GM12878 (cell line): Measurements from ENCODE around the gene HIGD1C. TPM values are rescaled to one million over a fixed set of nuclear protein-coding genes. Genes with fewer than 3 reads are reported as not detected.
"Not testable (repeated sequence)": the region's sequence is repeated elsewhere in the genome, so short reads cannot be mapped to it uniquely, and the experiment has no call there.

Source experiments
- ATAC-seq: fragments of 200-7000 bp; cut with Tn5 transposase; 3 replicates; pipeline ENCODE4 v1.9.1; 2020; ENCODE audit warnings: mild to moderate bottlenecking, moderate library complexity
- BruUV-seq: library from RNA; stranded (reverse); fragments of 400-500 nt; replicated peaks from 2 replicates; lab custom pipeline; 2021; lab: Mats Ljungman, UMichigan
- CTCF ChIA-PET: fragments of 300-600 bp; sonication (Branson Sonifier 250); formaldehyde crosslinking; extraction: SDS; loops from one replicate; lab custom pipeline; 2021; ENCODE audit warnings: inconsistent platforms; lab: Yijun Ruan, JAX
- POLR2A ChIA-PET: fragments of 350-600 bp; formaldehyde crosslinking; extraction: SDS; loops from one replicate; lab custom pipeline; 2021; ENCODE audit warnings: inconsistent platforms; lab: Charles Lee
- RAD21 ChIA-PET: fragments of 300-600 bp; sonication (Branson Sonifier 250); formaldehyde crosslinking; loops from one replicate; lab custom pipeline; 2023; ENCODE audit warnings: antibody characterized with exemption; ENCODE audit not compliant: unreplicated experiment; lab: Charles Lee
- SMC1A ChIA-PET: fragments of 300-600 bp; sonication (Branson Sonifier 250); formaldehyde crosslinking; loops from one replicate; lab custom pipeline; 2023; ENCODE audit not compliant: unreplicated experiment, uncharacterized antibody; lab: Charles Lee
- DNase-seq: peaks from one replicate; pipeline ENCODE4 v3.0.0-alpha.2; 2011; ENCODE audit warnings: low read depth, low spot score
- FAIRE-seq: peaks from 3 replicates; lab custom pipeline; 2011; peaks lifted over from hg19 to GRCh38; lab: Jason Lieb, UNC
- H2AFZ ChIP-seq: 2 replicates; pipeline ENCODE4 v1.6.0; 2011; ENCODE audit warnings: low read depth, low read length, control low read depth; ENCODE audit not compliant: control insufficient read depth
- H3K27ac ChIP-seq: 2 replicates; pipeline ENCODE4 v1.5.1; 2011; ENCODE audit warnings: control low read depth; ENCODE audit not compliant: control insufficient read depth, insufficient read depth
- H3K27me3 ChIP-seq, 2 experiments: replicated peaks in 1 of 2; 2 replicates each; pipeline versions ENCODE4 v1.6.0 to v1.6.1; 2011; ENCODE audit warnings: low read length in 1 of 2; ENCODE audit not compliant: control insufficient read depth in 2 of 2, insufficient read depth in 2 of 2
- H3K36me3 ChIP-seq, 2 experiments: 2 replicates each; pipeline ENCODE4 v1.5.1; 2011; ENCODE audit warnings: low read length in 1 of 2; ENCODE audit not compliant: control insufficient read depth in 2 of 2, insufficient read depth in 2 of 2
- H3K4me1 ChIP-seq: 2 replicates; pipeline ENCODE4 v1.6.1; 2011; ENCODE audit warnings: mild to moderate bottlenecking, low read length, moderate library complexity, mixed read lengths; ENCODE audit not compliant: control insufficient read depth, insufficient read depth
- H3K4me2 ChIP-seq: 2 replicates; pipeline ENCODE4 v1.6.0; 2011; ENCODE audit warnings: control low read depth; ENCODE audit not compliant: control insufficient read depth, insufficient read depth
- H3K4me3 ChIP-seq: fragments of 200-600 bp; sonication (generic); 2 replicates; pipeline ENCODE4 v1.5.1; 2016
- H3K79me2 ChIP-seq: 2 replicates; pipeline ENCODE4 v1.6.0; 2011; ENCODE audit warnings: low read length; ENCODE audit not compliant: control insufficient read depth, insufficient read depth
- H3K9ac ChIP-seq: 2 replicates; pipeline ENCODE4 v1.8.0; 2011; ENCODE audit warnings: low read length, control low read depth, mixed read lengths; ENCODE audit not compliant: control insufficient read depth, insufficient read depth
- H3K9me3 ChIP-seq: replicated peaks from 3 replicates; pipeline ENCODE4 v1.5.1; 2011; ENCODE audit warnings: mild to moderate bottlenecking, low read length; ENCODE audit not compliant: control insufficient read depth, insufficient read depth
- H4K20me1 ChIP-seq: 2 replicates; pipeline ENCODE4 v1.6.0; 2011; ENCODE audit not compliant: control insufficient read depth, insufficient read depth
- CTCF ChIP-seq, 3 experiments: IDR thresholded peaks in 2 of 3; conservative IDR thresholded peaks in 1 of 3; 2 replicates each; pipeline ENCODE4 v1.5.1; 2011; ENCODE audit warnings: low read depth in 3 of 3, low read length in 3 of 3, mild to moderate bottlenecking in 3 of 3, control low read depth in 2 of 3, moderate library complexity in 2 of 3, inconsistent platforms in 1 of 3, mixed read lengths in 1 of 3; ENCODE audit not compliant: control insufficient read depth in 2 of 3, insufficient read depth in 1 of 3; ENCODE audit errors: extremely low read depth in 1 of 3
- SRF ChIP-seq, 2 experiments: IDR thresholded peaks; 2 replicates each; pipeline ENCODE4 v1.6.1; 2011; ENCODE audit warnings: low read depth in 2 of 2, low read length in 2 of 2, mild to moderate bottlenecking in 1 of 2, moderate library complexity in 1 of 2
- WGBS: methylation state at CpG from one replicate; pipeline ENCODE4 v1.1.6; 2016; ENCODE audit warnings: low lambda C conversion rate; ENCODE audit not compliant: insufficient replicate concordance, insufficient coverage; ENCODE audit errors: missing lambda C conversion rate; 5-methylcytosine and 5-hydroxymethylcytosine counted together
- in situ Hi-C: fragments of 300-500 bp; cut with MboI; formaldehyde crosslinking; loops from 9 replicates; pipeline ENCODE4 v1.14.3; 2018; ENCODE audit warnings: mixed read lengths
- intact Hi-C: fragments of 100-400 bp; cut with micrococcal nuclease; formaldehyde crosslinking; loops from one replicate; pipeline ENCODE4 v1.14.2; 2022; ENCODE audit not compliant: unreplicated experiment
- polyA plus RNA-seq, 11 experiments: library from polyadenylated mRNA; depleted of rRNA in 4 of 11; unstranded in 6 of 11; stranded (reverse) in 5 of 11; fragments of >200 nt; fragmentation: Nextera tagmentation in 4 of 11; fragmentation: Illumina TruSeq in 1 of 11; extraction: Ambion mirVana in 4 of 11; extraction: Trizol in 1 of 11; gene quantifications; 1 replicate in 1 of 11; 2 replicates in 10 of 11; pipeline versions ENCODE4 v1.2.1 to v1.2.3, GENCODE V29; 2011 to 2016; ENCODE audit warnings: inconsistent platforms in 2 of 11, missing spikeins in 2 of 11, low read depth in 1 of 11
- total RNA-seq, 4 experiments: library from RNA; depleted of rRNA in 3 of 4; stranded (reverse); fragments of >200 nt in 3 of 4; fragmentation: Illumina TruSeq in 1 of 4; extraction: Trizol in 1 of 4; gene quantifications; 2 replicates each; pipeline versions ENCODE4 v1.2.1 to v1.2.3, GENCODE V29; 2013 to 2021

HIGD1C gene
- total and polyA plus RNA-seq, 10 of the 15 experiments (the other 5 are each of a cell fraction or from before 2014, with no cell fraction given): not detected

GRCh38 chr12:50953047-50953446, 703 bp downstream of the HIGD1C start:
- Histone ChIP-seq H3K36me3 (no peaks in the 10 kb centered on the region), H3K9ac (no peak overlapping the region)
- TF ChIP-seq CTCF (IDR thresholded peaks at IDR 0.05 in 2 of 3, conservative IDR thresholded peaks at IDR 0.05 in 1 of 3; ENCODE audit: control insufficient read depth in 2 of 3, extremely low read depth in 1 of 3, insufficient read depth in 1 of 3, low read depth in 3 of 3, low read length in 3 of 3) (peak in 2 of 3 experiments; percentile 3 to 24; a peak in 2 of 6 replicates), SRF (IDR thresholded peaks at IDR 0.05; ENCODE audit: low read depth in 2 of 2, low read length in 2 of 2) (no peak)
- TF ChIP-seq, all 136 proteins: peak for 1
- DNase-seq (no peak), FAIRE-seq (no peak), ATAC-seq (no peak)
- POLR2A ChIA-PET: no interaction called here
- Histone ChIP-seq H3K9me3 (no peaks in the 10 kb centered on the region), H3K27me3 (no peaks in the 10 kb centered on the region), H3K4me2 (no peak overlapping the region), H3K27ac (no peak overlapping the region), H2AFZ (no peak overlapping the region), H4K20me1 (no peaks in the 10 kb centered on the region), H3K79me2 (no peaks in the 10 kb centered on the region), H3K4me3 (no peak overlapping the region), H3K4me1 (no peaks in the 10 kb centered on the region)
- CTCF ChIA-PET: no interaction called here
- RAD21 ChIA-PET: interaction anchor here (0.6 kb wide), 1 partner anchor 10 kb away, joined by 5 read pairs; no protein-coding TSS in a partner anchor
- SMC1A ChIA-PET: no interaction called here
- WGBS: 67% methylated on average over 7 of the region's 7 CpGs
- no TSS peak for BruUV-seq
- intact Hi-C loops (no loop called here), in situ Hi-C loops (no loop called here)

- SMC1A ChIA-PET: not testable (repeated sequence)
Observed at GRCh38 chr12:50954789-50955188, 2.4 kb downstream of the HIGD1C start.

More at GRCh38 chr12:50954789-50955188, 2.4 kb downstream of the HIGD1C start:
- H3K36me3 ChIP-seq, POLR2A ChIA-PET, ATAC-seq, H3K4me1 ChIP-seq, H3K9me3 ChIP-seq, intact Hi-C loops, H3K27ac ChIP-seq, H4K20me1 ChIP-seq, in situ Hi-C loops, H3K27me3 ChIP-seq, BruUV-seq, H3K4me3 ChIP-seq, H3K4me2 ChIP-seq, H3K9ac ChIP-seq, H2AFZ ChIP-seq, H3K79me2 ChIP-seq, FAIRE-seq, DNase-seq: not testable (repeated sequence)
- WGBS: 100% methylated on average over 2 of the region's 2 CpGs
- ChIA-PET CTCF (interaction anchor here (1.3 kb wide), 2 partner anchors 73 to 129 kb away, joined by 3 to 4 read pairs; no protein-coding TSS in a partner anchor), RAD21 (interaction anchor here (1.1 kb wide), 1 partner anchor 32 kb away, joined by 3 read pairs; no protein-coding TSS in a partner anchor)
